HL-60 (cell line): ENCODE data around the gene FAM3A.

Experiments used
- DNase-seq, 2 experiments: peaks; one replicate each; pipeline ENCODE4 v3.0.0-alpha.2; 2010 to 2020; ENCODE audit warnings: low read depth in 1 of 2, low spot score in 1 of 2
- H3K27ac ChIP-seq: fragments of 250-450 bp; sonication (Bioruptor Pico); replicated peaks from 2 replicates; pipeline ENCODE4 v1.5.1; 2020; ENCODE audit warnings: mild to moderate bottlenecking, moderate library complexity
- H3K27me3 ChIP-seq: fragments of 250-450 bp; sonication (Bioruptor Pico); 2 replicates; pipeline ENCODE4 v1.5.1; 2021; ENCODE audit warnings: mild to moderate bottlenecking, moderate library complexity; ENCODE audit not compliant: insufficient read depth, poor library complexity, severe bottlenecking
- H3K4me3 ChIP-seq: replicated peaks from 2 replicates; pipeline ENCODE4 v1.5.1; 2011; ENCODE audit warnings: mild to moderate bottlenecking, control low read depth, low read length; ENCODE audit not compliant: insufficient read depth
- CTCF ChIP-seq: IDR thresholded peaks from one replicate; pipeline ENCODE4 v1.5.1; 2011; ENCODE audit warnings: low read length, control low read depth, inconsistent platforms; ENCODE audit not compliant: insufficient read depth
- GABPA ChIP-seq: IDR thresholded peaks from 2 replicates; pipeline ENCODE4 v1.6.1; 2012; ENCODE audit warnings: low read depth
- POLR2AphosphoS5 ChIP-seq: IDR thresholded peaks from 2 replicates; pipeline ENCODE4 v1.6.1; 2012; ENCODE audit warnings: low read depth
- SPI1 ChIP-seq: IDR thresholded peaks from 2 replicates; pipeline ENCODE4 v1.6.1; 2012; ENCODE audit warnings: low read depth, mild to moderate bottlenecking, borderline replicate concordance
- TF ChIP-seq, protein P1 (sequence below): IDR thresholded peaks from 2 replicates; pipeline ENCODE4 v1.6.1; 2012; ENCODE audit warnings: low read depth; ENCODE audit not compliant: insufficient replicate concordance

Gene FAM3A

GRCh38 chrX:154477891-154478477, 38.0 kb downstream of the FAM3A start:
- no peak for DNase-seq
- Histone ChIP-seq H3K4me3 (peak overlapping the region; percentile 63), H3K27ac (peak overlapping the region; percentile 36; the same call in 1 of the 2 replicates), H3K27me3 (no peaks in the 10 kb centered on the region)
- no peak for TF ChIP-seq CTCF
- TF ChIP-seq POLR2AphosphoS5: no peak
- no peak for TF ChIP-seq SPI1
- no peak for TF ChIP-seq GABPA
- TF ChIP-seq, protein P1, sequence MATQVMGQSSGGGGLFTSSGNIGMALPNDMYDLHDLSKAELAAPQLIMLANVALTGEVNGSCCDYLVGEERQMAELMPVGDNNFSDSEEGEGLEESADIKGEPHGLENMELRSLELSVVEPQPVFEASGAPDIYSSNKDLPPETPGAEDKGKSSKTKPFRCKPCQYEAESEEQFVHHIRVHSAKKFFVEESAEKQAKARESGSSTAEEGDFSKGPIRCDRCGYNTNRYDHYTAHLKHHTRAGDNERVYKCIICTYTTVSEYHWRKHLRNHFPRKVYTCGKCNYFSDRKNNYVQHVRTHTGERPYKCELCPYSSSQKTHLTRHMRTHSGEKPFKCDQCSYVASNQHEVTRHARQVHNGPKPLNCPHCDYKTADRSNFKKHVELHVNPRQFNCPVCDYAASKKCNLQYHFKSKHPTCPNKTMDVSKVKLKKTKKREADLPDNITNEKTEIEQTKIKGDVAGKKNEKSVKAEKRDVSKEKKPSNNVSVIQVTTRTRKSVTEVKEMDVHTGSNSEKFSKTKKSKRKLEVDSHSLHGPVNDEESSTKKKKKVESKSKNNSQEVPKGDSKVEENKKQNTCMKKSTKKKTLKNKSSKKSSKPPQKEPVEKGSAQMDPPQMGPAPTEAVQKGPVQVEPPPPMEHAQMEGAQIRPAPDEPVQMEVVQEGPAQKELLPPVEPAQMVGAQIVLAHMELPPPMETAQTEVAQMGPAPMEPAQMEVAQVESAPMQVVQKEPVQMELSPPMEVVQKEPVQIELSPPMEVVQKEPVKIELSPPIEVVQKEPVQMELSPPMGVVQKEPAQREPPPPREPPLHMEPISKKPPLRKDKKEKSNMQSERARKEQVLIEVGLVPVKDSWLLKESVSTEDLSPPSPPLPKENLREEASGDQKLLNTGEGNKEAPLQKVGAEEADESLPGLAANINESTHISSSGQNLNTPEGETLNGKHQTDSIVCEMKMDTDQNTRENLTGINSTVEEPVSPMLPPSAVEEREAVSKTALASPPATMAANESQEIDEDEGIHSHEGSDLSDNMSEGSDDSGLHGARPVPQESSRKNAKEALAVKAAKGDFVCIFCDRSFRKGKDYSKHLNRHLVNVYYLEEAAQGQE: no peak

DNA sequence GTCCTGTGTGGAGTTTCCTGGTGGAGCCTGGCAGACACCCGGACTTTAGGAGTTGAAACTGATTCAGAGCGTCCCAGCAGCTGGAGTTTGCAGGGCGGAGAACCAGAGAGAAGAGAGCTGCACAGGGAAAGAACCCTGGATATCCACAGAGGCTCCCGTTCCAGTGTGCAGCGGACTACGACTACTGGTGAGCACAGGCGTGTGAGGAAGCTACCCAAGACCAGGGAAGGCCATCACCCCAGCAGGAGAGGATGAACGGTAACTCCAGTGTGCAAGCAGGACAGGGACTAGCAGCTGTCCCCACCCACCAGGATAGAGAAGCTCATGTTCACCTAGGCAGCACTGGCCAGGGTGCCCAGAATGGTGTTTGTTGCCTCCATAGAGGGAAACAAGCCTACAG, 39.2 kb downstream of the FAM3A start:
- TF ChIP-seq SPI1 (no peak), CTCF (no peak), GABPA (no peak), POLR2AphosphoS5 (no peak)
- TF ChIP-seq, protein P1: no peak
- Histone ChIP-seq H3K27me3 (no peaks in the 10 kb centered on the region), H3K4me3 (no peak overlapping the region), H3K27ac (no peak overlapping the region)
- DNase-seq: no peak

- H3K27ac ChIP-seq: no peak overlapping the region
These were observed 42.3 kb downstream of the FAM3A start for GRCh38 chrX:154473683-154474082.

GRCh38 chrX:154472685-154473632, 43.1 kb downstream of the FAM3A start:
- Histone ChIP-seq H3K27me3 (no peaks in the 10 kb centered on the region), H3K4me3 (no peak overlapping the region), H3K27ac (no peak overlapping the region)
- DNase-seq: no peak
- TF ChIP-seq POLR2AphosphoS5 (no peak), CTCF (no peak), GABPA (no peak), SPI1 (no peak)
- TF ChIP-seq, protein P1: no peak

More at GRCh38 chrX:154473683-154474082, 42.3 kb downstream of the FAM3A start:
- no peak for DNase-seq
- Histone ChIP-seq H3K4me3 (no peak overlapping the region), H3K27me3 (no peaks in the 10 kb centered on the region)
- no peak for TF ChIP-seq GABPA
- no peak for TF ChIP-seq SPI1
